GM18867 (cell line): Measurements from ENCODE around the gene MED29.

Experiments used
- ATAC-seq: cut with Tn5 transposase; IDR thresholded peaks from one replicate; pipeline ENCODE4 v1.9.1; 2021; ENCODE audit warnings: mild to moderate bottlenecking, moderate library complexity; ENCODE audit not compliant: unreplicated experiment

The MED29 gene

DNA sequence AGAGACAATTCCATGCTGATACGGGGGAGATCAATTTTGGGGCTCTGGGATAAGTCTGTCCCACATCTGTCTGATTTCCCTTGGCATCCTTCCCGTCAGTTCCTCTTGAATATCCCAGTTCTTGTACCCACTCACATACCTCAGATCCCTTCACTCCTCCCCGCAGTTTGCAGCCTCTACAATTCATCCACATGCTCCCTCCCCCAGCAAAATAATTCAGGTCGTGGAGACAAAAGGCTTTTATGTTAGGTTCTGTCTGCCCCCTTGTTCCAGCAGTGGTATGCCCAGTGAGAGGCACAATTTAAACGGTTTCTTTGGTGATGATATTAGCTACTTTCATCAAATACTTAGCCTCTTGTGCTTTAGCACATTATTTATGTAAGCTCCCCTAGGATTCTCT is 35.0 kb downstream of the MED29 start:
- ATAC-seq: no peak

DNA sequence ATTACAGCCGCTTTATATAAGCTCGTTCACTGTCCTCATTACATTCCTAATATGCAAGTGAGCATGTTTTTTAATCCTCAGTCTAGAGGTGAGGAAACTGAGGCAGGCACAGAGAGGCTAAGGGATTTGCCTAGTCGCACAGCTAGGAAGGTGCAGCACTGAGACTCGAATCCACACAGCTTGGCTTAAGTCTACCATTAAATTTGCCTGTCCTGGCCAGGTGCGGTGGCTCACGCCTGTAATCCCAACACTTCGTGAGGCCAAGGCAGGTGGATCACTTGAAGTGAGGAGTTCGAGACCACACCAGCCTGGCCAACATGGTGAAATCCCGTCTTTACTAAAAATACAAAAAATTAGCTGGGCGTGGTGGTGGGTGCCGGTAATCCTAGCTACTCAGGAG is 36.5 kb downstream of the MED29 start:
- no peak for ATAC-seq

DNA sequence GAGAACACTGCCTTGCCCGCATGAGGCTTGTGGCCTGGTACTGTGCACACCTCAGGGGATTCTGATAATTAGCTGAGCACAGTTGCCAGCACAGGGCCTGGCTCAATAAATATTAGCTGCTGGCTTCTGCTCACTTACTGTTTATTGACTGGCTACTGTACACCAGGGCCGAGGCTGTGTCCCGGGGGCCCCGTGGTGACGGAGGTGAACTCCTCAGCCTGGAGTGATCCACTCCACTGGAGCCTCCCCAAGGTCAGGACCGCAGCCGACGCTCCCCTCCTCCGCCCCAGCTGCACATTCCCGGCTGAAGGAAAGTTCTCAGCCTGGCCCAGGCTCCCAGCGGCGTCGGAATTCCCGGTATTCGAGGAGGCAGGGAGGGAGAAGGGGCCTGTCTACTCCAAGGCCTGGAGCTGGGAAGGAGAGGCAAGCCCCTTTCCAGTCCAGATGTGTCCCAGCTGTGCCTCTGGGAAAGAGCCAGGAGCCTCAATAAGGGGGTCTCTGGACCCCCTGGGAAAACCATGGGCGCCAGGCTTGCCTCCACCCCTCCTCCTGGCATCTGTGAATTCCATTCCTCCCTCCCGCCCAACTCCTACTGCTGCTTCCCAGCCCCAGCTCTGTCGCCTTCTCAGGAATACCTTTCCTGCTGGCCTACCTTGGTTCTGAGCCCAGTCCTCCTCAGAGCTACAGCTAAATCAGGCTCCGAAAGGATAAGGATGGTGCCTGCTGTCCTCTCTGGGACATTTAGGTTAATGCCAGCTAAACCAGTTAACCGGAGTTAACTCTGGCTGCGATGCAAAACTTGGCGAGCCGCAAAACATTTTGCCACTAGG is 37.3 kb downstream of the MED29 start:
- no peak for ATAC-seq

DNA sequence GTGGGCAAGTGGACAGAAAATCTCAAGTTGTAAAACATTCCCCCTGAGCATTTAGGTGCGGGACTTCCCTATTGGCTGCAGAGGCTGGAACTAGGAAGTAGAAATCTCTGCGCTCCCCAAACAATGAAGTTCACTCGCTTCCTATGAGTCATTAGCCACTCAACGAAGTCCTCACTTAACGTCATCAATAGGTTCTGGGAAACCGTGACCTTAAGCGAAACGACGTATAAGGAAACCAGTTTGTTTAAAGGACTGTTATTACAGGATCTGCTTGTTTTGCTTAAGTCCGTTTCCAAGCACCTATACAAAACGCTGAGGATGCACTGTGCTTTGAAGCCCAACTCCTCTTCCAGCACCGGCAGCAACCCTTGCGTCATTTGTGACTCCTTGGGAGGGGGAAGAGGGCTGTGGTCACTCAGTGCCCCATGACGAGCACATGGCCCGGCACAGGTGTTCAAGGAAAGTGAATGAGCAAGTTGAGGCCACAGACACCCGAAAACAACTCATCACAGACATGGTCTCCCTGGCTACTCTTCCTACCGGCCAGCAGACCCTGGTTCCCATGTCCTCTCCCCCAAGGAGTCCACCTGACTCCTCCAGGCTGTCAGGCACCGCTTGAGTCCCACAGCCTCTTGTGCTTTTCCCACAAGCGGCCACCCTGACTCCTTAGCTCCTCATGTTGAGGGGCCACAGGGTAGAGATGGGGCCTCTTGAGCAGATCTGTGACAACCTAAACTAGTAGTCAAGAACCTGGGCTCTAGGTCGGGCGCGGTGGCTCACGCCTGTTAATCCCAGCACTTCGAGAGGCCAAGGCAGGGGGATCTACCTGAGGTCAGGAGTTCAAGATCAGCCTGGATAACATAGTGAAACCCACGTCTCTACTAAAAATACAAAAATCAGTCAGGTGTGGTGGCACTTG is 39.8 kb downstream of the MED29 start:
- ATAC-seq: peak; percentile 30

DNA sequence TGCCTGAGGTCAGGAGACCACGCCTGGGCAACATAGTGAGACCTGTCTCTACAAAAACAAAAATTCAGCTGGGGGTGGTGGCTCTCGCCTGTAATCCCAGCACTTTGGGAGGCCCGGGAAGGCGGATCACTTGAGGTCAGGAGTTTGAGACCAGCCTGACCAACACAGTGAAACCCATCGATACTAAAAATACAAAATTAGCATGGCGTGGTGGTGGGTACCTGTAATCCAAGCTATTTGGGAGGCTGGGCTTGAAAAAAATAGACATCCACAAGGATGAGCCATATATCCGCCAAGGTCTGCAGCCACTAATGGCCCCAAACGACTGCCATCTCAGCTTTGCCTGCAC is 41.5 kb downstream of the MED29 start:
- no peak for ATAC-seq

DNA sequence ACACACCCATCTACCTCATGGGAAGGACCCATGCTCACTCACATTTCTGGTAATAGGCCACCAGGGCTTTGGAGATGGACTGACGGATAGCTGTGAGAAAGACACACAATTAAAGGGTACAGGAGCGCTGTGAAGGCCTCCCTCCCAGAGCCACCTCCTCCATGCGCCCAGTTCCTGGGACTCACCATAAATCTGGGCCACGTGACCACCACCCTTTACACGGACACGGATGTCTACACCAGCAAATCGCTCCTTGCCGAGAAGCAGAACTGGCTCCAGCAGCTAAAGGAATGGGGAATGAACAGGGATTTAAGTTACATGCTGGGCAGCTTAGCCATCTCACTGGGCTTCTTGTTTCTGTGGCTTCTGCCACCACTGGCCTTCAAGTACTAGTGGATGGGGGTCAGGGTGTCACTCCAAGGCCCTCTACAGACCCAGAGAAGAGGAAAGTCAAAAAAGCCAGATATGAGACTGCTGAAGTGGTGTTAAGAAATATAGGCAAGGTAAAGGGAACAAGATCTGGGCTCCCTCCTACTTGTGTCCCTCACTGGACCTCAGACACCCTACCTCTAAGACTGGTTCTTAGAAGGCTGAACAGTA is 42.4 kb downstream of the MED29 start:
- no peak for ATAC-seq

DNA sequence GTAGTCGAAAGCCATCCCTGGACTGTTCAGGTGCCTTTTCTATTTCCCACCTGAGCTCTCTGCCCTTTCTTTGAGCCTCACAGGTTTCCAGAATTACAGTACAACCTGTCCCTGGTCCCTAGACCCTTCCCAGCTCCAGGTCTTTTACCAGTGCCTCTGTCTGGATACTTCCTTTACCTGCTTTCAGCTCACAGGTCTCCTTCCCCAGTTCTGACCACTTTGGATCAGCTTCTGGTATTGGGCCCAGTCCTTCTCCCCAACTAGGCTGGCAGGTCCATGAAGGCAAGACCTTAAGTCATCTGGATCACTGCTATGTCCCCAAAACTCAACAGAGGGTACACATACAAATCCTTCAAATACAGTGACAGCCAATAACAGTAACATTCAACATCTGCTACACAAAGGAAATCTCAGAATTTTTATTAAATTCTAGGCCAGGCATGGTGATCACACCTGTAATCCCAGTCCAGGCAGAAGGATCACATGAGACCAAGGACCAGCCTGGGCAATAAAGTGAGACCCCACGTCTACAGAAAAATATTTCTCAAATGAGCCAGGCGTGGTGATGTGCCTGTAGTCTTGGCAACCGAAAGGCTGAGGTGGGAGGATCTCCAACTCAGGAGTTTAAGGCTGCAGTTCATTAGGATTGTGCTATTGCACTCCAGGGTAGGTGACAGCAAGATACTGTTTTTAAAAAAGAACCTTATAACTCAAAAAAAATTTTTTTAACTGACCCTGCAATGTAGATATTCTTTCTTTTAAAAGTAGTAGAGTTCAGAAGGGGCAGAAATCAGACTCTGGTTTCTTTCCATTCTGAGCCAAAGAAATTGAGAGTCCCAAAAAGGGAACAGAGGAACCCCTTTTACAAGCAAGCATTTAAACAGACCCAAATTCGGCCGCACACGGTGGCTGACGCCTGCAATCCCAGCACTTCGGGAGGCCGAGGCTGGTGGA is 43.2 kb downstream of the MED29 start:
- ATAC-seq: no peak

DNA sequence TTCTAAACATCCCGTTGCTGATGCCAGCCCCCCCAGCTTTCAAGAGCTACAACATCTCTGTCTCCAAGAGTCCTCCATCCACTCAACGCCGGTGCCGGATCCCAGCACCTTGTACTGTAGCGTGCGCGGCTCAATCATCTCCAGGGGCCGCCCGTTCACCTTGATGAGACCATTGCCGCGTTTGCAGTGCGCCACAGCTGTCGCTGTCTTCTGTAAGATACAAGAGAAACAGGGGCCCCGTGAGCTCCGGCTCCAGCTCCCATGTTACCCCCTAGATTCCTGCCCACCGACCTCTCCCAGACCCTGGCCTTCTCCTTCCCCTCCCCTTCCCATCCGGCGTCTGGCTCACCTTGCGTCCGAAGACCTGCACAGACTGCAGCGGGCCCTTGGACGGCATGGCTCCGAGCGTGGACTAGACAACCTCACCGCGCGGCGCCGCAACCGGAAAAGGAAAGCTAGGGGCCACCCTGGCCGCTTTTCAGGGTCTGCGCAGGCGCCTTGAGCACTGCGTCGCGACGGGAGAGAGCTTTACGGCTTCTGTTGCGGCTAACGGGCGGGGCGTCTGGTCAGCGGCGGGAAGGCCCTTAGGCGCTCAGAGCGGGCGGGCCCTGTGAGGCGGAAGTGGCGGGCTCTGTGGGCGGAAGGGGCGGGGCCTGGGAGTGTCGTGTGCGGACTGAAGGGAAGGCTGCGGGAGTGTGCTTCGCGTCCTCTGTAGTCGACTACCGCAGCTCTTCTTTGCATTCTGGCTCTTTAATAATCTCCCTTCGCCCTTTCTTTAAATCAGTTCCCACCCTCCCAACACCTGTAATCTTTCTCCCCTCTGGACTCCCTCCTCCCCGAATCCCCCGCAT is 44.5 kb downstream of the MED29 start, which contains the start of gene RPS16:
RPS16 (minus strand) TSS at position 451 of the 851 bp plus-strand sequence; CDS start at position 397, 54 bp downstream.
- ATAC-seq: peak; percentile 81

DNA sequence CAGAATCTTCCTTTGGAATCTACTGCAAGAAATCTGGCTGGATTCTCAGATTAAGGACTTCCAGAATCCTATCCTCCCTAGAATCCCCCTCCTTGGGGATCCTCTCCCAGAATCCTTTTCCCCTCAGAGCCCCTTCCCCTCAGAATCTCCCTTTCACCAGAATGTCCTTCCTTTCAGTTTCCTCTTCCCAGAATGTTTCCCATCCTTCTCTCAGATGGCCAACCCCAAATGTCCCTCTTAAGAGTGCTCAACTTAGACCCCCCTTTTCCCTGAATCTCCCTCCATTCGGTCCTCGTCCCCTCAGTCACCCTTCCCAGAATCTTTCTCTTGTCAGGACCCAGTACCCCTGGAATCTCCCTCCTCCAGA is 45.2 kb downstream of the MED29 start:
- ATAC-seq: no peak

DNA sequence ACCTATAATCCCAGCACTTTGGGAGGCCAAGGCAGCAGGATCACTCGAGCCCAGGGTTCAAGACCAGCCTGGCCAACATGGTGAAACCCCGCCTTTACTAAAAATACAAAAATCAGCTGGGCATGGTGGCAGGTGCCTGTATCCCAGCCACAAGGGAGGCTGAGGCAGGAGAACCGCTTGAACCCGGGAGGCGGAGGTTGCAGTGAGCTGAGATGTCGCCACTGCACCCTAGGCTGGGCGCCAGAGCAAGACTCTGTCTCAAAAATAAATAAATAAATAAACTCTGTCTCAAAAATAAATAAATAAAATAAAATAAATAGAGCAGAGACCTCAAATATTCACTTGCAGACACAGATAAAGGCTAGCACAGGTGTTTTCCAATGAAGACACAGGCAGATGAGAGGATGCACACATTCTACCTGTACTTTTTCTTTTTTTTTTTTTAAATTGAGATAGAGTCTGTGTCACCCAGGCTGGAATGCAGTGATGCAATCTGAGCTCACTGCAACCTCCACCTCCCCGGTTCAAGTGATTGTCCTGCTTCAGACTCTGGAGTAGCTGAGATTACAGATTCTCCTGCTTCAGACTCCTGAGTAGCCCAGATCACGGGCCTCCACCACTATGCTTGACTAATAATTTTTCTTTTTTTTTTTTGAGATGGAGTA is 47.2 kb downstream of the MED29 start:
- ATAC-seq: no peak

DNA sequence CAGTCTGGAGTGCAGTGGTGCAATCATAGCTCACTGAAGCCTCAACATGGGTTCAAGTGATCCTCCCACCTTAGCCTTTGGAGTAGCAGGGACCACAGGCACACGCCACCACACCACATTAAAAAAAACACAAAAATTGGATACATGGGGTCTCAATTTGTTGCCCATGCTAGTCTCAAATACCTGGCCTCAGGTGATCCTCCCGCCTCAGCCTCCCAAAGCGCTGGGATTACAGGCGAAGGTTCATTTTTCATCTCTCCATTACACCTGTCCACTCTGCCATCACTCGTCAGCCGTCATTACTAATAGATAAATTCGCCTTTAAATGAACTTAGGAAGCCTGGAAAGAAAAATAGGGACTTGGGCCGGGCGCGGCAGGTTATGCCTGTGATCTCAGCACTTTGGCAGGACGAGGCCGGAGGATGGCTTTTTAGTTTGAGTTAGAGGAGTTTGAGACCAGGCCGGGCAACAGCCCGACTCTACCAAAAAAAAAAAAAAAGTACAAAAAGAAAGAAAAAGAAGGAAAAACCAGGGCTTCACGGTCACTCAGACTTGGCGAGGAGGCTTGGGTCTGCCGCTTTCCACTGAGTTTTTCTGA is 53.5 kb downstream of the MED29 start:
- no peak for ATAC-seq

DNA sequence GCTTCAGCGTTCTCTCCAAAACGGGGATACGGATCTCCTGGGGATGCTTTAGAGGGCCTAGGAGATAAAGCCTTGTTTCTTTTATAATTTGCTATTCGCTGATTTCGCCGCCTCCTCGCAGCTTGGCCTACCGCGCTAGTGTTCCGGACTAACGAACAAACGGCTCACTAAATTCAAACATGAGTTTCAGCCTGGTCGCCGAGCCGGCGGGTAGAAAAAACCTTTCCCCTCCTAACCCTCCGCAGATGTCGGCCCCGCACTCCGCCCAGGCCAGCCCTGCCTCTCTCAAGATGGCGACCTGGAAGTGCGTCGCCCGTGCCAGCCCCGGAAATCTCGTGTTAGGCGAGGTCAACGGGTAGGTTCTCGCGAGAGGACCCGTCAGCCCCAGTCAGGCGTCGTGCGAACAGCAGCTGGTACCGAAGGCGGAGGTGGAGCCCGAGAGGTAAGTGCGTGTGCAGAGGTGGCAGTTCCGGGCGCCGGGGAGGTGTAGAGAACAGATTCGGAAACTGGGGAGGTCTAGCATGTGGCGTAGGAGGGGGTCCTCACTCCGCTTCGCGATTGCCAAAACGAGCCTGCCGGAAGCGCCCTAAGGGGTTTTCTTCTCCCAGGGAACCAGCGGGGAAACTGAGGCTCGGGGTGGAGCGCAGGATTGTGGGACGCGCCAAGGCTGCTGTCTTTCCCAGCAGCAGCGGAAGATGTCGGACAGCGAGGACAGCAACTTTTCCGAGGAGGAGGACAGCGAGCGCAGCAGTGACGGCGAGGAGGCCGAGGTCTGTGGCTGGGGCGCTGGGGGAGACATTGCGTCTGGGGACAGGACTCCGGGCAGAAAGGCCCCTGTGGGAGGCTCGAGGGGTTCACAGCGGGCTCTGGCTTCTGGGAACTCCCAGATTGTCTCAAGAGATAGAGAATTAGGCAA is 54.3 kb downstream of the MED29 start, which contains the start of gene SUPT5H:
SUPT5H (plus strand) TSS at position 387 of the 916 bp plus-strand sequence; CDS start at position 696, 309 bp downstream.
- ATAC-seq: peak; percentile 87

DNA sequence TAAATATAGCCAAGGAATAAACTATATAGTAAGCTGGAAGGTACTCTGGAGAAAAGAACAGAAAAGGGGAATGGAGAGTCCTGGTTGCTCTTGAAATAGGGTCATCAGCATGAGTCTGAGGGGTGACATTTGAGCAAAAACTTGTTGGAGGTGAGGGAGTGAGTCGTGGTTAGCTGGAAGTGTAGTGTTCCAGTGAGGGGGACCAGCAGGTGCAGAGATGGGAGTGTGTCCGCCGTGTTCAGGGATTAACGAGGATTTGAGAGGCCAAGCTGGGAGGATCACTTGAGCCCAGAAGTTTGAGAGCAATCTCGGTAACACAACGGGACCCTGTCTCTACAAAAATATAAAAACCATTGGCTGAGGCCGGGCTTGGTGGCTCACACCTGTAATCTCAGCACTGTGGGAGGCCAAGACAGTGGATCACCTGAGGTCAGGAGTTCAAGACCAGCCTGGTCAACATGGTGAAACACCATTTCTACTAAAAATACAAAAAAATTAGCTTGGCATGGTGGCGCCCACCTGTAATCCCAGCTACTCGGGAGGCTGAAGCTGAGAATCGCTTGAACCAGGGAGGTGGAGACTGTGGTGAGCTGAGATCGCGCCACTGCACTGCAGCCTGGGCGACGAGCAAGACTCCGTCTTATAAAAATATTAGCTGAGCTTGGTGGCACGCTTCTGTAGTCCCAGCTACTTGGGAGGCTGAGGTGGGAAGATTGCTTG is 55.3 kb downstream of the MED29 start:
- no peak for ATAC-seq

DNA sequence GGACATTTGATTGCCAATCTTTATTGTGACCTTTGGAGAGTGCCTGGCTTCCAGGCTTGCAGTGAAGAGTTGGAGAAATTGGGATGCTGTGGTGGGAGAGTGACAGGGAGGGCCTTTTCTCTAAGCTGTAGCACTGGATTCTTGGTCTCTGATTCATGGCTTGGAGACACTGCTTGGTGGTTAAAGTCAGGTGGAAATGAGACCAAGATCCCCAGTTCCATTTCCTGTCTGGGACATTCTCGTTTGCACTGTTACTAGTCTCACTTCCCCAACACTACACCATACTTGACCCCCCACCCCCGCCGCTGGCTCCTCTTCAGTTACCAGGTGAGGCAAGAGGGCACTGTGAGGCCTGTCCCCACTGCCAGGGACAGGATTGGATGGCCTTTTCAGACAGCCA is 57.1 kb downstream of the MED29 start:
- no peak for ATAC-seq

DNA sequence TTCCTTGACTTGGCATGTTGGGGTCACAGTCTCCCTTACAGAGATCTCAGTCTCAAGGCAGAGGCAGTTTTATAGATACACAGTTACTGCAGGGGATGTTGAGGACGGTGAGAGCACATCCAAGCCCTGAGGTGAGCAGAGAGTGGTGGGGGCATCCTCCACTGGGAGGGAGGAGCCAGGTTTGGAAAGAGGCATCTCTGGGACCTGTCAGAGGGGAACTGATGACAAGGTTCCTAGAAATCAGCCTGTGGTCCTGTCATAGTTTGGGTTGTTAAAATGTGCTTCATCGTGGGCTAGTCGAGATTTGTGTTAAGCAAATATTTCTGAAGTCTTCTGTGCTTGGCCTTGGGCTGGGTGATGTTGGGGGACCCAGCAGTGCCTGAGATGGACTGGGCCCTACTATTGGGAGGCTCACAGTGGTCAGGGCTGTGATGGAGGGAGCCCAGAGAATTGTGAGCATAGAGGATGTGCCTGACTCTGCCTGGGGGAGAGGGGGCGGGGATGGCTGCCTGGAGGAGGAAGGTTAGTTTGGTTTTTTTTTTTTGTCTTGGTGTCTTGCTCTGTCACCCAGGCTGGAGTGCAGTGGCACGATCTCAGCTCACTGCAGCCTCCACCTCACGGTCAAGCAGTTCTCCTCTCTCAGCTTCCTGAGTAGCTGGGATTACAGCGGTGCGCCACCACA is 58.1 kb downstream of the MED29 start:
- ATAC-seq: no peak
